Measurements from ENCODE around the gene NSL1. TPM values are rescaled to one million over a fixed set of nuclear protein-coding genes. Genes with fewer than 3 reads are reported as not detected.

NSL1 gene
- polyA plus RNA-seq, 3 donors, result 16.8 to 80.3 (median 62.3) TPM

DNA sequence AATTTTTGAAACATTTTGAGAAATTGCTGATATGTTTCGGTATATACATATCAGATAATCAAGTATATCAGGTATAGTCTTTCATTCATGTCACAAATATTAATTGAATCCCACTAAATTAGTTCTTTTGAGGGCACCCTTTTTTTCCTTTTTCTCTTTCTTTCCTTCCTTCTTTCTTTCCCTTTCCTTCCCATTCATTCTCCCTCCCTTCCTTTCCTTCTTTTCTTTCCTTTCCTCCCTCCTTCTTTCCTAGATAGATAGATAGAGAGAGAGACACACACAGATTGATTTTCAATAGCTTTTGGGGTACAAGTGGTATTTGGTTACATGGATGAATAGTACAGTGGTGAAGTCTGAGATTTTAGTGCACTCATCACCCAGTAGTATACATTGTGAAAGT, 5.7 kb downstream of the NSL1 start:
- no peak for TF ChIP-seq CTCF (IDR thresholded peaks at IDR 0.05)
- H3K4me2 ChIP-seq (replicated peaks; ENCODE audit: extremely low read depth, low read length, poor library complexity, severe bottlenecking), result no peak overlapping the region
- no CpG with 5 or more reads among the region's 1 CpG for WGBS (ENCODE audit: insufficient coverage)
- no peak overlapping the region for H3K9ac ChIP-seq (ENCODE audit: insufficient read depth, low read length, poor library complexity, severe bottlenecking)
- H4K20me1 ChIP-seq (ENCODE audit: insufficient read depth, low read length), result no peaks in the 10 kb centered on the region
- H3K9me3 ChIP-seq (replicated peaks in 1 of 2; ENCODE audit: control insufficient read depth in 1 of 2, insufficient read depth in 1 of 2, low read length in 2 of 2), result no peaks in the 10 kb centered on the region
- H3K27ac Mint-ChIP-seq, result peak overlapping the region in 2 of 7 donors; percentile 27 to 89
- H3K4me1 Mint-ChIP-seq, result peaks cover 25% of the 10 kb centered on the region
- H3K4me3 Mint-ChIP-seq, result no peak overlapping the region
- no peak for DNase-seq
- H3K4me1 ChIP-seq (ENCODE audit: control insufficient read depth in 1 of 2, insufficient read depth in 2 of 2, low read length in 2 of 2), result peaks cover 25 to 35% of the 10 kb centered on the region in 2 donors
- H3K4me3 ChIP-seq (replicated peaks in 1 of 3; ENCODE audit: low read depth in 2 of 3, low read length in 3 of 3), result no peak overlapping the region
- intact Hi-C loops (cut with micrococcal nuclease), result loop anchor here in 1 of 2 donors (10.0 kb wide), 1 partner anchor 331 kb away; no protein-coding TSS in a partner anchor
- H2AFZ ChIP-seq (ENCODE audit: insufficient read depth, low read depth, low read length, poor library complexity, severe bottlenecking), result no peak overlapping the region
- H3K27me3 Mint-ChIP-seq (ENCODE audit: low read depth in 3 of 3), result peaks cover 0 to 2% (median 0%) of the 10 kb centered on the region in 3 donors
- H3K36me3 ChIP-seq (replicated peaks in 1 of 2; ENCODE audit: control insufficient read depth in 1 of 2, insufficient read depth in 2 of 2, low read length in 2 of 2), result peaks cover 44 to 59% of the 10 kb centered on the region in 2 donors
- peaks cover 44 to 47% of the 10 kb centered on the region in 2 donors for H3K36me3 Mint-ChIP-seq
- no peaks in the 10 kb centered on the region for H3K9me3 Mint-ChIP-seq
- peaks cover 47% of the 10 kb centered on the region for H3K79me2 ChIP-seq (ENCODE audit: insufficient read depth, low read length)
- H3K27ac ChIP-seq (ENCODE audit: low read depth in 1 of 2, low read length in 2 of 2), result no peak overlapping the region
- H3K27me3 ChIP-seq (ENCODE audit: control insufficient read depth in 2 of 2, insufficient read depth in 2 of 2, low read length in 2 of 2), result no peaks in the 10 kb centered on the region

- H3K27ac Mint-ChIP-seq, result peak overlapping the region in 1 of 7 donors; percentile 64
- Histone ChIP-seq H3K36me3 (replicated peaks in 1 of 2; ENCODE audit: control insufficient read depth in 1 of 2, insufficient read depth in 2 of 2, low read length in 2 of 2) (peaks cover 48 to 62% of the 10 kb centered on the region in 2 donors), H3K27ac (ENCODE audit: low read depth in 1 of 2, low read length in 2 of 2) (no peak overlapping the region), H3K4me1 (ENCODE audit: control insufficient read depth in 1 of 2, insufficient read depth in 2 of 2, low read length in 2 of 2) (peaks cover 8 to 17% of the 10 kb centered on the region in 2 donors), H3K4me3 (replicated peaks in 1 of 3; ENCODE audit: low read depth in 2 of 3, low read length in 3 of 3) (no peak overlapping the region), H3K9ac (ENCODE audit: insufficient read depth, low read length, poor library complexity, severe bottlenecking) (no peak overlapping the region), H3K9me3 (replicated peaks in 1 of 2; ENCODE audit: control insufficient read depth in 1 of 2, insufficient read depth in 1 of 2, low read length in 2 of 2) (no peaks in the 10 kb centered on the region), H2AFZ (ENCODE audit: insufficient read depth, low read depth, low read length, poor library complexity, severe bottlenecking) (no peak overlapping the region), H4K20me1 (ENCODE audit: insufficient read depth, low read length) (no peaks in the 10 kb centered on the region), H3K79me2 (ENCODE audit: insufficient read depth, low read length) (peaks cover 29% of the 10 kb centered on the region), H3K27me3 (ENCODE audit: control insufficient read depth in 2 of 2, insufficient read depth in 2 of 2, low read length in 2 of 2) (no peaks in the 10 kb centered on the region), H3K4me2 (replicated peaks; ENCODE audit: extremely low read depth, low read length, poor library complexity, severe bottlenecking) (no peak overlapping the region)
- peaks cover 44 to 47% of the 10 kb centered on the region in 2 donors for H3K36me3 Mint-ChIP-seq
- peaks cover 16% of the 10 kb centered on the region for H3K4me1 Mint-ChIP-seq
- TF ChIP-seq CTCF (IDR thresholded peaks at IDR 0.05), result no peak
- no peak overlapping the region for H3K4me3 Mint-ChIP-seq
- no peak for DNase-seq
- no CpG with 5 or more reads among the region's 1 CpG for whole genome bisulfite sequencing (ENCODE audit: insufficient coverage)
- no peaks in the 10 kb centered on the region for H3K9me3 Mint-ChIP-seq
- intact Hi-C loops (cut with micrococcal nuclease), result loop anchor here (5.0 to 10.0 kb wide), 3 partner anchors 117 to 329 kb away; no protein-coding TSS in a partner anchor
- peaks cover 0 to 2% (median 0%) of the 10 kb centered on the region in 3 donors for H3K27me3 Mint-ChIP-seq (ENCODE audit: low read depth in 3 of 3)
Observed at GRCh38 chr1:212783976-212784375, 7.6 kb downstream of the NSL1 start.
